HCT116 (cell line): Measurements from ENCODE around the gene GUCA2A. TPM values are rescaled to one million over a fixed set of nuclear protein-coding genes. Genes with fewer than 3 reads are reported as not detected.

Experiments
- ATAC-seq: fragments of 200-7000 bp; cut with Tn5 transposase; 2 replicates; pipeline ENCODE4 v1.9.1; 2020; ENCODE audit warnings: mild to moderate bottlenecking, moderate library complexity
- Bru-seq: library from RNA; stranded (reverse); fragments of 400-500 nt; gene quantifications from one replicate; lab custom pipeline; 2021; lab: Mats Ljungman, UMichigan
- BruChase-seq, 2 experiments: library from RNA; stranded (reverse); fragments of 400-500 nt; gene quantifications; one replicate each; lab custom pipeline; 2021; lab: Mats Ljungman, UMichigan
- BruUV-seq: library from RNA; stranded (reverse); fragments of 400-500 nt; replicated peaks from 2 replicates; lab custom pipeline; 2021; lab: Mats Ljungman, UMichigan
- CTCF ChIA-PET: fragments of 300-600 bp; sonication (Branson Sonifier 250); formaldehyde crosslinking; loops from one replicate; lab custom pipeline; 2021; ENCODE audit warnings: antibody characterized with exemption; lab: Charles Lee
- POLR2A ChIA-PET: fragments of 300-600, 350-600 bp; sonication (Branson Sonifier 250); formaldehyde crosslinking; loops from one replicate; lab custom pipeline; 2021; ENCODE audit warnings: antibody characterized with exemption; lab: Charles Lee
- RAD21 ChIA-PET, 2 experiments: fragments of 300-600 bp; sonication (Branson Sonifier 250); formaldehyde crosslinking; loops; one replicate each; lab custom pipeline; 2023; ENCODE audit warnings: low total read pairs in 2 of 2; ENCODE audit not compliant: uncharacterized antibody in 2 of 2, unreplicated experiment in 2 of 2, low non-redundant PET in 1 of 2; lab: Charles Lee
- DNase-seq: peaks from one replicate; pipeline ENCODE4 v3.0.0-alpha.2; 2010; ENCODE audit warnings: low read depth, low spot score
- H2AFZ ChIP-seq: fragments of 200-600 bp; shearing (Covaris generic), sonication (generic); 2 replicates; pipeline ENCODE4 v1.6.1; 2017; ENCODE audit warnings: low read depth, mixed run types, mixed read lengths, antibody characterized with exemption, low read length; ENCODE audit not compliant: poor library complexity, severe bottlenecking
- H3K27ac ChIP-seq: 2 replicates; pipeline ENCODE4 v1.5.1; 2012; ENCODE audit warnings: low read depth, low read length
- H3K27me3 ChIP-seq: fragments of 200-600 bp; sonication (generic); 2 replicates; pipeline ENCODE4 v1.6.1; 2016; ENCODE audit warnings: mixed run types, low read length, mixed read lengths; ENCODE audit not compliant: insufficient read depth
- H3K36me3 ChIP-seq, 2 experiments: fragments of 200-500 bp in 1 of 2; fragments of 200-600 bp in 1 of 2; sonication (Bioruptor generic) in 1 of 2; sonication (generic) in 1 of 2; 2 replicates each; pipeline versions ENCODE4 v1.5.1 to v1.6.1; 2014 to 2016; ENCODE audit warnings: low read length in 2 of 2, inconsistent platforms in 1 of 2, mixed read lengths in 1 of 2, mixed run types in 1 of 2; ENCODE audit not compliant: insufficient read depth in 2 of 2, control insufficient read depth in 1 of 2
- H3K4me1 ChIP-seq, 2 experiments: fragments of 200-600 bp in 1 of 2; sonication (generic) in 1 of 2; 2 replicates each; pipeline versions ENCODE4 v1.5.1 to v1.6.1; 2012 to 2017; ENCODE audit warnings: low read length in 2 of 2, inconsistent platforms in 1 of 2, mild to moderate bottlenecking in 1 of 2, mixed read lengths in 1 of 2, mixed run types in 1 of 2, moderate library complexity in 1 of 2; ENCODE audit not compliant: insufficient read depth in 2 of 2, control insufficient read depth in 1 of 2
- H3K4me2 ChIP-seq: fragments of 200-600 bp; sonication (generic); 2 replicates; pipeline ENCODE4 v1.6.1; 2017; ENCODE audit warnings: mixed run types, low read length, mixed read lengths
- H3K4me3 ChIP-seq, 2 experiments: fragments of 200-600 bp in 1 of 2; sonication (generic) in 1 of 2; replicated peaks in 1 of 2; 2 replicates each; pipeline ENCODE4 v1.5.1; 2011 to 2016; ENCODE audit warnings: low read length in 2 of 2, control low read depth in 1 of 2, low read depth in 1 of 2, mild to moderate bottlenecking in 1 of 2, mixed read lengths in 1 of 2, mixed run types in 1 of 2
- H3K79me2 ChIP-seq: fragments of 200-600 bp; sonication (generic); 2 replicates; pipeline ENCODE4 v1.6.1; 2017; ENCODE audit warnings: mild to moderate bottlenecking, mixed run types, low read length, moderate library complexity, mixed read lengths; ENCODE audit not compliant: insufficient read depth
- H3K9ac ChIP-seq: fragments of 200-600 bp; sonication (generic); 2 replicates; pipeline ENCODE4 v1.6.1; 2016; ENCODE audit warnings: low read length, mixed read lengths
- H3K9me2 ChIP-seq: fragments of 200-600 bp; sonication (generic), shearing (Covaris generic); 2 replicates; pipeline ENCODE4 v1.6.1; 2017; ENCODE audit warnings: mixed run types, mild to moderate bottlenecking, moderate library complexity; ENCODE audit not compliant: insufficient read depth
- H3K9me3 ChIP-seq, 2 experiments: fragments of 200-500 bp in 1 of 2; fragments of 200-600 bp in 1 of 2; sonication (Bioruptor generic) in 1 of 2; sonication (generic) in 1 of 2; 2 replicates each; pipeline ENCODE4 v1.6.1; 2014 to 2017; ENCODE audit warnings: low read length in 2 of 2, mixed read lengths in 2 of 2, inconsistent platforms in 1 of 2, low read depth in 1 of 2, mild to moderate bottlenecking in 1 of 2, mixed run types in 1 of 2, moderate library complexity in 1 of 2; ENCODE audit not compliant: control insufficient read depth in 1 of 2, insufficient read depth in 1 of 2
- H4K20me1 ChIP-seq: fragments of 200-600 bp; sonication (generic), shearing (Covaris generic); 2 replicates; pipeline ENCODE4 v1.6.1; 2017; ENCODE audit warnings: mixed run types, mild to moderate bottlenecking, moderate library complexity; ENCODE audit not compliant: insufficient read depth
- CBX3 ChIP-seq: IDR thresholded peaks from 2 replicates; pipeline ENCODE4 v1.6.1; 2012; ENCODE audit warnings: low read depth
- ELF1 ChIP-seq: IDR thresholded peaks from 2 replicates; pipeline ENCODE4 v1.6.1; 2012; ENCODE audit warnings: low read depth, borderline replicate concordance
- EZH2 ChIP-seq: fragments of 200-600 bp; sonication (generic); IDR thresholded peaks from 2 replicates; pipeline ENCODE4 v1.6.1; 2017; ENCODE audit warnings: antibody characterized with exemption, mixed run types
- EZH2phosphoT487 ChIP-seq: fragments of 200-600 bp; IDR thresholded peaks from 2 replicates; pipeline ENCODE4 v1.6.1; 2018; ENCODE audit warnings: antibody characterized with exemption, borderline replicate concordance
- FOSL1 ChIP-seq: IDR thresholded peaks from 2 replicates; pipeline ENCODE4 v1.6.1; 2012; ENCODE audit warnings: low read depth
- POLR2A ChIP-seq: IDR thresholded peaks from 2 replicates; pipeline ENCODE4 v1.7.0; 2011; ENCODE audit warnings: borderline replicate concordance; ENCODE audit not compliant: insufficient read depth, insufficient read length; ENCODE audit errors: extremely low read depth
- POLR2AphosphoS5 ChIP-seq: IDR thresholded peaks from 2 replicates; pipeline ENCODE4 v1.6.1; 2011; ENCODE audit warnings: mild to moderate bottlenecking, low read depth, low read length, moderate library complexity
- RAD21 ChIP-seq: IDR thresholded peaks from 2 replicates; pipeline ENCODE4 v1.6.1; 2012; ENCODE audit warnings: low read depth, mild to moderate bottlenecking
- SIN3A ChIP-seq: IDR thresholded peaks from 2 replicates; pipeline ENCODE4 v1.6.1; 2012; ENCODE audit warnings: low read depth
- SP1 ChIP-seq: IDR thresholded peaks from 2 replicates; pipeline ENCODE4 v1.6.1; 2012; ENCODE audit warnings: low read depth
- SRF ChIP-seq: IDR thresholded peaks from 2 replicates; pipeline ENCODE4 v1.6.1; 2012; ENCODE audit warnings: low read depth
- YY1 ChIP-seq: IDR thresholded peaks from 2 replicates; pipeline ENCODE4 v1.6.1; 2011; ENCODE audit warnings: low read length, low read depth, moderate library complexity, mild to moderate bottlenecking; ENCODE audit not compliant: insufficient replicate concordance; ENCODE audit errors: extremely low read depth
- ZFX ChIP-seq: fragments of 450-650 bp; IDR thresholded peaks from 2 replicates; pipeline ENCODE4 v1.6.1; 2017
- ZNF274 ChIP-seq: fragments of 200-500 bp; sonication (Bioruptor generic); IDR thresholded peaks from 2 replicates; pipeline ENCODE4 v1.6.1; 2014; ENCODE audit warnings: mild to moderate bottlenecking, low read depth, low read length, inconsistent platforms
- intact Hi-C: fragments of 100-400 bp; cut with micrococcal nuclease; formaldehyde crosslinking; loops from 2 replicates; pipeline ENCODE4 v1.10.0; 2022
- long read RNA-seq: library from polyadenylated mRNA; unstranded; transcript quantifications from one replicate; pipeline ENCODE4 v2.0.0, GENCODE V29; 2021; ENCODE audit not compliant: unreplicated experiment
- polyA plus RNA-seq: library from polyadenylated mRNA; unstranded; fragments of >200 nt; gene quantifications from 2 replicates; pipeline ENCODE4 v1.2.1, GENCODE V29; 2012; ENCODE audit warnings: missing spikeins
- total RNA-seq: library from RNA; stranded (reverse); gene quantifications from one replicate; pipeline ENCODE4 v1.2.1, GENCODE V29; 2021; ENCODE audit not compliant: unreplicated experiment
- TF ChIP-seq, protein P1 (sequence below): IDR thresholded peaks from 2 replicates; pipeline ENCODE4 v1.6.1; 2012
- TF ChIP-seq, protein P2 (sequence below), 3 experiments: fragments of 200-600 bp in 1 of 3; sonication (generic) in 1 of 3; IDR thresholded peaks in 2 of 3; conservative IDR thresholded peaks in 1 of 3; 2 replicates each; pipeline ENCODE4 v1.5.1; 2012 to 2017; ENCODE audit warnings: low read depth in 2 of 3, low read length in 2 of 3, antibody characterized with exemption in 1 of 3, borderline replicate concordance in 1 of 3, control low read depth in 1 of 3, mild to moderate bottlenecking in 1 of 3, mixed read lengths in 1 of 3, mixed run types in 1 of 3, moderate library complexity in 1 of 3; ENCODE audit not compliant: insufficient read depth in 1 of 3

GUCA2A gene, protein sequence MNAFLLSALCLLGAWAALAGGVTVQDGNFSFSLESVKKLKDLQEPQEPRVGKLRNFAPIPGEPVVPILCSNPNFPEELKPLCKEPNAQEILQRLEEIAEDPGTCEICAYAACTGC
- total RNA-seq = not detected
- not detected in 2 replicates for polyA plus RNA-seq
- Bru-seq, nascent RNA = percentile 30 among the genes with signal in this experiment
- BruChase-seq, experiment 1, labeled RNA remaining after a 6-hour chase = percentile 20 among the genes with signal in this experiment
- BruChase-seq, experiment 2, labeled RNA remaining after a 2-hour chase = not detected
- long read RNA-seq = 0 reads

DNA sequence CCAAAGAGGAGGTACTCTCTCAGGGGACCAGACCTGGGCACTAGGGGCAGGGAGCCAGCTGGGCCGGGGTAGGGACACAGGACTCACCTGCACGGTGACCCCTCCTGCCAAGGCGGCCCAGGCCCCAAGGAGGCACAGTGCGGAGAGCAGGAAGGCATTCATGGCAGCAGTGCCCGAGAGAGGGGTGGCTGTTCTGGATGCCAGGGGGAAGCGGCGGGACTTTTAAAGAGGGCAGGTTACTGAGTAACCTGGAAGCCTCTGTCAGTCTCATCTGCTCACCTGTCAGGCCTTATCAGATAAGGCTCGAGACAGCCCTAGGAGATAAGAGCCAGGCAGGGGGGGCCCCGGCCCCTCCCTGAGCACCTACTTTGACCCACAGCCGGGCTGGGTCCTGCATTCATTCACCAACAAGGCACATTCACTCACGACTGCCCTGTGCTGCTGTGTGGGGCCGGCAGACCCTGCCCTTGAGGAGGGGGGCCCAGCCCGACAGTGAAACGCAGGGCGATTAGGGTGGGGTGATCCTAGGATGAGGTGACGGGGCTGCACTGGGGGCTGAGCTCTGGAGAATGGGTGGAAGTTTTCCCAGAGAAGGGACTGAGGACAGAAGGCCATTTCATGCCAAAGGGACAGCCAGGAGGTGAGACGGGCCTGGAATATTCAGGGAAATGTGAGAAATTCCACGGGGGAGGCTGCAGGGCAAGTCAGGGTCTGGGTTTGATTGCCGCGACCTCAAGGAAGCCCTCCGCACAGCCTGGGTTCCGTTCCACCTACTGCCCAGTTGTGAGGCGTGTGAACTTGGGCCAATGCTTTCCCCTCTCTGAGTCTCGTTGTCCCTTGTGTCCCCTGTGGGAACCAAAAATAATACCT is at the start of gene GUCA2A:
Gene GUCA2A (minus strand): TSS at position 195 of the 870 bp plus-strand sequence. CDS start 33 bp downstream, at position 162.
- no peak; the same call in 1 of the 2 replicates for ATAC-seq
- no peaks in the 10 kb centered on the region for H3K79me2 ChIP-seq
- H3K9ac ChIP-seq = no peak within 1 kb of the TSS
- RAD21 ChIA-PET = no interaction called here
- no peak for TF ChIP-seq RAD21
- peak within 1 kb of the TSS; percentile 45 for H2AFZ ChIP-seq
- H3K36me3 ChIP-seq = no peaks in the 10 kb centered on the region
- CTCF ChIA-PET = interaction anchor here (1.3 to 2.0 kb wide), 2 partner anchors 9 to 10 kb away, joined by 3 to 9 read pairs; no protein-coding TSS in a partner anchor
- no peak for DNase-seq
- H3K27me3 ChIP-seq = no peaks in the 10 kb centered on the region
- H3K4me1 ChIP-seq = peaks cover 19 to 32% of the 10 kb centered on the region in 2 experiments
- no peaks in the 10 kb centered on the region for H3K9me3 ChIP-seq
- POLR2A ChIA-PET = no interaction called here
- no TSS peak for BruUV-seq
- intact Hi-C loops = no loop called here
- H3K9me2 ChIP-seq = no peaks in the 10 kb centered on the region
- H4K20me1 ChIP-seq = no peaks in the 10 kb centered on the region
- H3K27ac ChIP-seq = peak within 1 kb of the TSS; percentile 45; the same call in 1 of the 2 replicates
- peak within 1 kb of the TSS in 1 of 2 experiments; percentile 35; a peak in 2 of 4 replicates for H3K4me3 ChIP-seq
- peak within 1 kb of the TSS; percentile 82 for H3K4me2 ChIP-seq

DNA sequence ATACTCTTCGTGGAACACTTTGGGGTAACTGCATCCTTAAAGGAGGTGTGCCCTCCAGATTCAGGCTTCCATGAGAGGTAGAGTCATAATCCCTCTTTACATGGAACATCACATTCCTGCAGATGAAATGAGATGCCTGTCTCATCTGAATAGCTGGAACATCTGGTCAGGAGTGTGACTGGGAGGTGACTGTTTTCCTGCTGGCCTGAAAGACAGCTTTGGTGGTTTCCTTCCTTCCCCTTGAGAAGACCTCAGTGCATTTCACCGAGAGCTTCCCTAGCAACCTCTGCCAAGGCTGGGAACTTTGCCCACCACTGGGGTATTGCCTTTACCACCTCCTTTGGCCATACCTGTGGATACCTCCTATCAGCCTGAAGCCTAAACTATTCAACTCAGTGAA is 46.7 kb upstream of the GUCA2A start:
- Histone ChIP-seq H4K20me1 (no peaks in the 10 kb centered on the region), H3K4me2 (no peak overlapping the region), H3K79me2 (peaks cover 90% of the 10 kb centered on the region), H3K27ac (no peak overlapping the region), H3K9me2 (no peaks in the 10 kb centered on the region), H3K36me3 (no peaks in the 10 kb centered on the region), H3K4me3 (no peak overlapping the region), H3K27me3 (no peaks in the 10 kb centered on the region), H2AFZ (no peak overlapping the region), H3K9me3 (no peaks in the 10 kb centered on the region), H3K4me1 (peaks cover 5 to 13% of the 10 kb centered on the region in 2 experiments; a peak in 2 of 4 replicates), H3K9ac (no peak overlapping the region)
- ChIA-PET CTCF (no interaction called here), RAD21 (no interaction called here), POLR2A (no interaction called here)
- DNase-seq (no peak), ATAC-seq (no peak)
- intact Hi-C loops = no loop called here
- no TSS peak for BruUV-seq
- no peak for TF ChIP-seq POLR2A
- TF ChIP-seq, protein P1, sequence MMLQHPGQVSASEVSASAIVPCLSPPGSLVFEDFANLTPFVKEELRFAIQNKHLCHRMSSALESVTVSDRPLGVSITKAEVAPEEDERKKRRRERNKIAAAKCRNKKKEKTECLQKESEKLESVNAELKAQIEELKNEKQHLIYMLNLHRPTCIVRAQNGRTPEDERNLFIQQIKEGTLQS = no peak
- no peak for TF ChIP-seq FOSL1
- no peak for TF ChIP-seq EZH2phosphoT487
- no peak for TF ChIP-seq ZFX
- no peak for TF ChIP-seq SIN3A
- no peak for TF ChIP-seq POLR2AphosphoS5
- no peak for TF ChIP-seq SP1
- TF ChIP-seq CBX3 = no peak
- TF ChIP-seq YY1 = no peak
- TF ChIP-seq ELF1 = no peak
- TF ChIP-seq, protein P2, sequence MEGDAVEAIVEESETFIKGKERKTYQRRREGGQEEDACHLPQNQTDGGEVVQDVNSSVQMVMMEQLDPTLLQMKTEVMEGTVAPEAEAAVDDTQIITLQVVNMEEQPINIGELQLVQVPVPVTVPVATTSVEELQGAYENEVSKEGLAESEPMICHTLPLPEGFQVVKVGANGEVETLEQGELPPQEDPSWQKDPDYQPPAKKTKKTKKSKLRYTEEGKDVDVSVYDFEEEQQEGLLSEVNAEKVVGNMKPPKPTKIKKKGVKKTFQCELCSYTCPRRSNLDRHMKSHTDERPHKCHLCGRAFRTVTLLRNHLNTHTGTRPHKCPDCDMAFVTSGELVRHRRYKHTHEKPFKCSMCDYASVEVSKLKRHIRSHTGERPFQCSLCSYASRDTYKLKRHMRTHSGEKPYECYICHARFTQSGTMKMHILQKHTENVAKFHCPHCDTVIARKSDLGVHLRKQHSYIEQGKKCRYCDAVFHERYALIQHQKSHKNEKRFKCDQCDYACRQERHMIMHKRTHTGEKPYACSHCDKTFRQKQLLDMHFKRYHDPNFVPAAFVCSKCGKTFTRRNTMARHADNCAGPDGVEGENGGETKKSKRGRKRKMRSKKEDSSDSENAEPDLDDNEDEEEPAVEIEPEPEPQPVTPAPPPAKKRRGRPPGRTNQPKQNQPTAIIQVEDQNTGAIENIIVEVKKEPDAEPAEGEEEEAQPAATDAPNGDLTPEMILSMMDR (IDR thresholded peaks at IDR 0.05 in 2 of 3, conservative IDR thresholded peaks at IDR 0.05 in 1 of 3; ENCODE audit: borderline replicate concordance in 1 of 3, insufficient read depth in 1 of 3, low read depth in 2 of 3, low read length in 2 of 3) = no peak
- no peak for TF ChIP-seq SRF
- no peak for TF ChIP-seq ZNF274
- no peak for TF ChIP-seq EZH2
